IMR-90 (cell line): ENCODE results near the gene MRPS22. TPM values are rescaled to one million over a fixed set of nuclear protein-coding genes. Genes with fewer than 3 reads are reported as not detected.

ENCODE experiments used
- ATAC-seq: fragments of 200-7000 bp; cut with Tn5 transposase; 2 replicates; pipeline ENCODE4 v1.9.1; 2020; ENCODE audit warnings: low read depth, mild to moderate bottlenecking, moderate library complexity
- Bru-seq: library from RNA; stranded (reverse); fragments of 400-500 nt; gene quantifications from one replicate; lab custom pipeline; 2021; lab: Mats Ljungman, UMichigan
- BruChase-seq, 2 experiments: library from RNA; stranded (reverse); fragments of 400-500 nt; gene quantifications; one replicate each; lab custom pipeline; 2021; lab: Mats Ljungman, UMichigan
- BruUV-seq: library from RNA; stranded (reverse); fragments of 400-500 nt; replicated peaks from 2 replicates; lab custom pipeline; 2021; lab: Mats Ljungman, UMichigan
- CTCF ChIA-PET: fragments of 300-600 bp; formaldehyde crosslinking; extraction: SDS; loops from one replicate; lab custom pipeline; 2021; ENCODE audit warnings: antibody characterized with exemption; lab: Yijun Ruan, JAX
- POLR2A ChIA-PET: fragments of 300-600 bp; sonication (Branson Sonifier 250); formaldehyde crosslinking; loops from one replicate; lab custom pipeline; 2022; ENCODE audit warnings: antibody characterized with exemption; ENCODE audit not compliant: unreplicated experiment; lab: Charles Lee
- DNase-seq: peaks from one replicate; pipeline ENCODE4 v3.0.0; 2013
- H2AFZ ChIP-seq: replicated peaks from 2 replicates; pipeline ENCODE3; 2013; ENCODE audit warnings: low read length, mild to moderate bottlenecking; ENCODE audit not compliant: poor library complexity
- H2AK5ac ChIP-seq: 2 replicates; pipeline ENCODE4 v1.6.1; 2013; ENCODE audit warnings: low read depth, low read length, inconsistent platforms
- H2AK9ac ChIP-seq: replicated peaks from 2 replicates; pipeline ENCODE3; 2013; ENCODE audit warnings: mild to moderate bottlenecking, low read depth, low read length, moderate library complexity; ENCODE audit not compliant: poor library complexity
- H2BK120ac ChIP-seq: 2 replicates; pipeline ENCODE4 v1.6.1; 2013; ENCODE audit warnings: low read depth, low read length, inconsistent platforms
- H2BK15ac ChIP-seq: 3 replicates; pipeline ENCODE4 v1.6.1; 2013; ENCODE audit warnings: low read depth, low read length, inconsistent platforms
- H2BK20ac ChIP-seq: 2 replicates; pipeline ENCODE4 v1.6.1; 2013; ENCODE audit warnings: low read depth, mild to moderate bottlenecking, inconsistent platforms, low read length, moderate library complexity
- H2BK5ac ChIP-seq: 2 replicates; pipeline ENCODE4 v1.6.1; 2013; ENCODE audit warnings: mild to moderate bottlenecking, low read depth, low read length, inconsistent platforms; ENCODE audit not compliant: poor library complexity, severe bottlenecking
- H3K14ac ChIP-seq: replicated peaks from 2 replicates; pipeline ENCODE4 v1.6.1; 2013; ENCODE audit warnings: low read depth, low read length, inconsistent platforms
- H3K18ac ChIP-seq: 2 replicates; pipeline ENCODE4 v1.6.1; 2013; ENCODE audit warnings: low read depth, low read length, control low read depth
- H3K23ac ChIP-seq: 2 replicates; pipeline ENCODE4 v1.6.1; 2013; ENCODE audit warnings: low read depth, low read length, inconsistent platforms
- H3K27ac ChIP-seq: 2 replicates; pipeline ENCODE4 v1.5.1; 2013; ENCODE audit warnings: mild to moderate bottlenecking, control low read depth, low read length; ENCODE audit not compliant: insufficient read depth
- H3K27me3 ChIP-seq: 2 replicates; pipeline ENCODE4 v1.6.1; 2013; ENCODE audit warnings: low read length; ENCODE audit not compliant: control insufficient read depth, insufficient read depth
- H3K36me3 ChIP-seq: 2 replicates; pipeline ENCODE4 v1.6.1; 2013; ENCODE audit warnings: low read length, mixed read lengths; ENCODE audit not compliant: control insufficient read depth, insufficient read depth
- H3K4ac ChIP-seq: 2 replicates; pipeline ENCODE4 v1.6.1; 2013; ENCODE audit warnings: low read depth, low read length, inconsistent platforms
- H3K4me1 ChIP-seq: 2 replicates; pipeline ENCODE4 v1.6.1; 2013; ENCODE audit warnings: low read length, mixed read lengths; ENCODE audit not compliant: control insufficient read depth, insufficient read depth
- H3K4me2 ChIP-seq: 2 replicates; pipeline ENCODE4 v1.6.1; 2013; ENCODE audit warnings: low read depth, mild to moderate bottlenecking, control low read depth, low read length, moderate library complexity
- H3K4me3 ChIP-seq: 2 replicates; pipeline ENCODE4 v1.5.1; 2013; ENCODE audit warnings: low read depth, mild to moderate bottlenecking, control low read depth, low read length, moderate library complexity; ENCODE audit not compliant: insufficient read depth
- H3K56ac ChIP-seq: 2 replicates; pipeline ENCODE4 v1.6.1; 2013; ENCODE audit warnings: low read length, inconsistent platforms; ENCODE audit not compliant: insufficient read depth; ENCODE audit errors: extremely low read depth
- H3K79me1 ChIP-seq, 2 experiments: 2 replicates each; pipeline ENCODE4 v1.6.1; 2013; ENCODE audit warnings: low read length in 2 of 2, inconsistent platforms in 1 of 2, low read depth in 1 of 2
- H3K9ac ChIP-seq: 2 replicates; pipeline ENCODE4 v1.6.1; 2013; ENCODE audit warnings: low read depth, low read length, control low read depth
- H3K9me1 ChIP-seq: 2 replicates; pipeline ENCODE4 v1.6.1; 2013; ENCODE audit warnings: low read length, inconsistent platforms; ENCODE audit not compliant: insufficient read depth
- H3K9me3 ChIP-seq: 2 replicates; pipeline ENCODE4 v1.6.1; 2013; ENCODE audit warnings: low read length; ENCODE audit not compliant: control insufficient read depth, insufficient read depth
- H4K20me1 ChIP-seq: 2 replicates; pipeline ENCODE4 v1.6.1; 2013; ENCODE audit warnings: low read length, inconsistent platforms; ENCODE audit not compliant: insufficient read depth
- H4K5ac ChIP-seq: 2 replicates; pipeline ENCODE4 v1.6.1; 2013; ENCODE audit warnings: mild to moderate bottlenecking, low read depth, low read length, control low read depth
- H4K8ac ChIP-seq, 2 experiments: 2 replicates each; pipeline ENCODE4 v1.6.1; 2013; ENCODE audit warnings: low read depth in 2 of 2, low read length in 2 of 2, control low read depth in 1 of 2, inconsistent platforms in 1 of 2
- H4K91ac ChIP-seq: 2 replicates; pipeline ENCODE4 v1.6.1; 2013; ENCODE audit warnings: low read depth, low read length, inconsistent platforms; ENCODE audit not compliant: insufficient read depth
- CEBPB ChIP-seq: IDR thresholded peaks from 2 replicates; pipeline ENCODE4 v1.6.1; 2012; ENCODE audit warnings: low read depth, low read length, improper control_type of control experiment
- MXI1 ChIP-seq: IDR thresholded peaks from 2 replicates; pipeline ENCODE4 v1.6.1; 2012; ENCODE audit warnings: low read depth, mild to moderate bottlenecking, low read length, moderate library complexity, borderline replicate concordance
- POLR2A ChIP-seq: IDR thresholded peaks from 2 replicates; pipeline ENCODE4 v1.6.1; 2012; ENCODE audit warnings: mild to moderate bottlenecking, low read depth, low read length
- SMC3 ChIP-seq: fragments of 150-350 bp; IDR thresholded peaks from 2 replicates; pipeline ENCODE4 v1.6.1; 2016; ENCODE audit warnings: low read depth, mild to moderate bottlenecking, antibody characterized with exemption, low read length, moderate library complexity
- whole genome bisulfite sequencing, 2 experiments: methylation state at CpG; one replicate each; pipeline versions ENCODE4 v1.1.5 to v1.1.7; 2013; ENCODE audit warnings: missing lambda C conversion rate in 2 of 2; ENCODE audit not compliant: insufficient read length in 1 of 2; ENCODE audit errors: extremely low coverage in 2 of 2; 5-methylcytosine and 5-hydroxymethylcytosine counted together
- dilution Hi-C: fragments of 300-500 bp; cut with HindIII; formaldehyde crosslinking; loops from one replicate; pipeline ENCODE4 v1.14.3; 2018; ENCODE audit warnings: low sequenced_read_pairs; ENCODE audit not compliant: unreplicated experiment
- in situ Hi-C: fragments of 300-500 bp; cut with MboI; formaldehyde crosslinking; loops from 3 replicates; pipeline ENCODE4 v1.14.3; 2019; ENCODE audit warnings: low sequenced_read_pairs, inconsistent platforms, mixed read lengths
- intact Hi-C: fragments of 100-400 bp; cut with micrococcal nuclease; formaldehyde crosslinking; loops from 2 replicates; pipeline ENCODE4 v1.10.0; 2022
- long read RNA-seq: library from polyadenylated mRNA; unstranded; transcript quantifications from one replicate; pipeline ENCODE4 v2.0.0, GENCODE V29; 2021; ENCODE audit not compliant: unreplicated experiment
- polyA plus RNA-seq, 3 experiments: library from polyadenylated mRNA; depleted of rRNA; stranded (reverse); fragments of >200 nt; gene quantifications; 2 replicates each; pipeline ENCODE4 v1.2.3, GENCODE V29; 2012; ENCODE audit warnings: low replicate concordance in 1 of 3
- total RNA-seq: library from RNA; depleted of rRNA; stranded (reverse); fragments of >200 nt; gene quantifications from 2 replicates; pipeline ENCODE4 v1.2.3, GENCODE V29; 2012; rRNA removed

Gene MRPS22
- 72.4 and 94.4 TPM in 2 replicates for total RNA-seq
- 51.3 and 54.5 TPM in 2 replicates for polyA plus RNA-seq (2012; rRNA removed)
- polyA plus RNA-seq (2012; cell fraction: cytosol; rRNA removed): 30.7 and 37.9 TPM in 2 replicates
- polyA plus RNA-seq (2012; cell fraction: nucleus; rRNA removed; ENCODE audit: low replicate concordance): 22.1 and 37.3 TPM in 2 replicates
- Bru-seq, nascent RNA: percentile 35 among the genes with signal in this experiment
- percentile 22 among the genes with signal in this experiment for BruChase-seq, experiment 1, labeled RNA remaining after a 6-hour chase
- percentile 22 among the genes with signal in this experiment for BruChase-seq, experiment 2, labeled RNA remaining after a 2-hour chase
- long read RNA-seq, transcript MRPS22-201 (8 exons, 1,120 nt): major isoform, 32 of 36 reads
- long read RNA-seq, partial matches to known transcripts: 0 of 36 reads
- long read RNA-seq, other reads (novel, unspliced or antisense): 2 of 36 reads

DNA sequence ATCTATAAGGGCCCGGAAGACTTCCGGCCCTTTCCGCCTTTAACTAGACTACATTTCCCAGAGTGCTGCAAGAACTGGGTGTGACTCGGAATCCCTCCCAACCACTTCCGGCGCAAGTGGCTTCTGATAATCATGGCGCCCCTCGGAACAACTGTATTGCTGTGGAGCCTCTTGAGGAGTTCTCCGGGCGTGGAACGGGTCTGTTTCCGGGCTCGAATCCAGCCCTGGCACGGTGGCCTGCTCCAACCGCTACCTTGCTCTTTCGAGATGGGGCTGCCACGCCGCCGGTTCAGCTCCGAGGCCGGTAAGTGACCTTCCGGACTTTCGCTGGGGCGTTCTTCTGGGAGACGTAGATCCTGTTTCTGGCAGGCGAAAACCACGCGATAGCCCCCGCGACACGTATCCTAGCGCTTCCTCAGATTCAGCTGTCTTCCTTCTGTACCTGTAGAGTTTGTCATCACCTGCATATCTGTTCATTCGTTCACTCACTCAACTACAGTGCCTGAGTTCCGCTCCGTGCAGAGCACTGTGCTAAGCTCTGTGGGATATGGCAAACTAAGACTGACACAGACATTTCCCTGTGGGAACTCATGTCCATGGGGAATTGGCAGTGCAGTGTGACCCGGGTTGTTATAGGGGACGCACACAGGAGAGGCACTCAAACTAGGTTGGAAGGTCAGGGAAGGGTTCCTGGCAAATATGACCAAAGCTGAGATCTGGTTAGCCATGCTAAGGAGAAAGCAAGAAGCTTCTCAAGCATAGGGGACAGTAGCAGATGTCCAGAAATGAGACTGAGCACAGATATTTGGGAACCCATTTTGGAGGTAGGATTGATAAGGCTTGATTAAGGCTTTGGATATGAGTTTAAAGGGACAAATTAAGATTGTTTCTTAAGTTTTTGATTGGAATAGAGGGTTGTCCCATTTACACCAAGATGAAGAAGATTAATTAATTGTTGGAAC, at the start of gene MRPS22:
MRPS22 (plus strand) TSS at position 126 of the 962 bp plus-strand sequence; CDS start at position 133, 7 bp downstream.
- Histone ChIP-seq H3K27ac (peak within 1 kb of the TSS; percentile 94), H3K9ac (peak within 1 kb of the TSS; percentile 93), H3K4me3 (peak within 1 kb of the TSS; percentile 87), H4K5ac (peak within 1 kb of the TSS; percentile 93), H4K20me1 (no peaks in the 10 kb centered on the region), H3K4ac (peak within 1 kb of the TSS; percentile 92), H2BK20ac (no peak within 1 kb of the TSS), H2AFZ (peak within 1 kb of the TSS; percentile 98), H3K79me1 (peaks cover 15 to 36% of the 10 kb centered on the region in 2 experiments), H3K4me2 (peak within 1 kb of the TSS; percentile 93), H2BK15ac (no peak within 1 kb of the TSS), H2AK5ac (peak within 1 kb of the TSS; percentile 33), H3K36me3 (peaks cover 10% of the 10 kb centered on the region), H3K4me1 (peaks cover 2% of the 10 kb centered on the region), H2BK5ac (peak within 1 kb of the TSS; percentile 88), H3K9me3 (no peaks in the 10 kb centered on the region), H4K91ac (peak within 1 kb of the TSS; percentile 90), H3K56ac (peak within 1 kb of the TSS; percentile 74), H2BK120ac (peak within 1 kb of the TSS; percentile 68; the same call in 1 of the 2 replicates), H3K9me1 (no peaks in the 10 kb centered on the region; the same call in 1 of the 2 replicates), H3K23ac (peak within 1 kb of the TSS; percentile 97), H3K14ac (peak within 1 kb of the TSS; percentile 94), H4K8ac (peak within 1 kb of the TSS; percentile 67 to 97), H3K18ac (peak within 1 kb of the TSS; percentile 62), H2AK9ac (peak within 1 kb of the TSS; percentile 91), H3K27me3 (no peaks in the 10 kb centered on the region; the same call in 1 of the 2 replicates)
- CTCF ChIA-PET: interaction anchor here (1.2 to 1.7 kb wide), 2 partner anchors 15 to 408 kb away, joined by 5 to 6 read pairs; no protein-coding TSS in a partner anchor
- intact Hi-C loops: no loop called here
- ATAC-seq (peak; percentile 94), DNase-seq (peak; percentile 91)
- TF ChIP-seq POLR2A (peak; percentile 76), SMC3 (no peak), MXI1 (0 out of 2 replicates have a peak, but pooled peaks have one; percentile 42), CEBPB (peak; percentile 14; the same call in 1 of the 2 replicates)
- in situ Hi-C loops: loop anchor here (25.0 kb wide), 2 partner anchors 657 to 757 kb away; partner anchors contain the start of gene CEP70
- 2% methylated on average over 22 of the region's 37 CpGs; no CpG with 5 or more reads in 1 of the 2 experiments for WGBS, 2 experiments
- dilution Hi-C loops: no loop called here
- TSS peak; percentile 65 for BruUV-seq
- POLR2A ChIA-PET: no interaction called here
